ENCODE results near the gene QDPR.

The QDPR gene

GRCh38 chr4:17511950-17512795 lies at the start of gene QDPR:
QDPR (minus strand) TSS chr4:17512090; CDS start chr4:17512054, 36 bp downstream.
- peak within 1 kb of the TSS; percentile 48 for H3K27ac ChIP-seq (ENCODE audit: low read length)
- H3K4me2 ChIP-seq (ENCODE audit: insufficient read depth, low read length) = peak within 1 kb of the TSS; percentile 67
- H3K9ac ChIP-seq (ENCODE audit: low read depth, low read length) = peak within 1 kb of the TSS; percentile 69
- H4K20me1 ChIP-seq (ENCODE audit: insufficient read depth, low read length) = no peaks in the 10 kb centered on the region
- no peaks in the 10 kb centered on the region for H3K9me3 ChIP-seq (ENCODE audit: insufficient read depth, low read length, severe bottlenecking)
- peak; percentile 85 for ATAC-seq (ENCODE audit: insufficient read depth, low read depth)
- peak; percentile 70 for DNase-seq
- peaks cover under 1% of the 10 kb centered on the region; the same call in 1 of the 2 replicates for H3K36me3 ChIP-seq (ENCODE audit: insufficient read depth, low read length)
- TF ChIP-seq EZH2 (IDR thresholded peaks at IDR 0.05; ENCODE audit: borderline replicate concordance, low read depth, low read length, severe bottlenecking) = no peak
- TF ChIP-seq, protein P1, sequence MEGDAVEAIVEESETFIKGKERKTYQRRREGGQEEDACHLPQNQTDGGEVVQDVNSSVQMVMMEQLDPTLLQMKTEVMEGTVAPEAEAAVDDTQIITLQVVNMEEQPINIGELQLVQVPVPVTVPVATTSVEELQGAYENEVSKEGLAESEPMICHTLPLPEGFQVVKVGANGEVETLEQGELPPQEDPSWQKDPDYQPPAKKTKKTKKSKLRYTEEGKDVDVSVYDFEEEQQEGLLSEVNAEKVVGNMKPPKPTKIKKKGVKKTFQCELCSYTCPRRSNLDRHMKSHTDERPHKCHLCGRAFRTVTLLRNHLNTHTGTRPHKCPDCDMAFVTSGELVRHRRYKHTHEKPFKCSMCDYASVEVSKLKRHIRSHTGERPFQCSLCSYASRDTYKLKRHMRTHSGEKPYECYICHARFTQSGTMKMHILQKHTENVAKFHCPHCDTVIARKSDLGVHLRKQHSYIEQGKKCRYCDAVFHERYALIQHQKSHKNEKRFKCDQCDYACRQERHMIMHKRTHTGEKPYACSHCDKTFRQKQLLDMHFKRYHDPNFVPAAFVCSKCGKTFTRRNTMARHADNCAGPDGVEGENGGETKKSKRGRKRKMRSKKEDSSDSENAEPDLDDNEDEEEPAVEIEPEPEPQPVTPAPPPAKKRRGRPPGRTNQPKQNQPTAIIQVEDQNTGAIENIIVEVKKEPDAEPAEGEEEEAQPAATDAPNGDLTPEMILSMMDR (IDR thresholded peaks at IDR 0.05; ENCODE audit: borderline replicate concordance, extremely low read depth, low read length, poor library complexity, severe bottlenecking) = peak; percentile 56
- peaks cover 22% of the 10 kb centered on the region for H3K4me1 ChIP-seq (ENCODE audit: insufficient read depth, low read length)
- H3K4me3 ChIP-seq (ENCODE audit: low read depth in 1 of 2, low read length in 2 of 2) = peak within 1 kb of the TSS; percentile 25 to 68; a peak in 3 of 4 replicates
- H3K79me2 ChIP-seq (ENCODE audit: insufficient read depth, low read length) = peaks cover 18% of the 10 kb centered on the region; the same call in 1 of the 2 replicates
- peaks cover 6% of the 10 kb centered on the region for H3K27me3 ChIP-seq (ENCODE audit: insufficient read depth, low read length, poor library complexity)
- H2AFZ ChIP-seq (ENCODE audit: low read depth, low read length) = peak within 1 kb of the TSS; percentile 73

- Histone ChIP-seq H3K27ac (ENCODE audit: low read length) (no peak overlapping the region), H3K9ac (ENCODE audit: low read depth, low read length) (no peak overlapping the region), H3K79me2 (ENCODE audit: insufficient read depth, low read length) (no peaks in the 10 kb centered on the region), H4K20me1 (ENCODE audit: insufficient read depth, low read length) (no peaks in the 10 kb centered on the region), H2AFZ (ENCODE audit: low read depth, low read length) (no peak overlapping the region), H3K27me3 (ENCODE audit: insufficient read depth, low read length, poor library complexity) (peaks cover 8% of the 10 kb centered on the region), H3K4me3 (ENCODE audit: low read depth in 1 of 2, low read length in 2 of 2) (no peak overlapping the region), H3K36me3 (ENCODE audit: insufficient read depth, low read length) (no peaks in the 10 kb centered on the region), H3K4me1 (ENCODE audit: insufficient read depth, low read length) (no peaks in the 10 kb centered on the region), H3K4me2 (ENCODE audit: insufficient read depth, low read length) (no peak overlapping the region), H3K9me3 (ENCODE audit: insufficient read depth, low read length, severe bottlenecking) (no peaks in the 10 kb centered on the region)
- no peak for TF ChIP-seq EZH2 (IDR thresholded peaks at IDR 0.05; ENCODE audit: borderline replicate concordance, low read depth, low read length, severe bottlenecking)
- TF ChIP-seq, protein P1 (IDR thresholded peaks at IDR 0.05; ENCODE audit: borderline replicate concordance, extremely low read depth, low read length, poor library complexity, severe bottlenecking) = no peak
- DNase-seq (no peak), ATAC-seq (ENCODE audit: insufficient read depth, low read depth) (no peak)
Measured at GRCh38 chr4:17561195-17561909, 49.5 kb upstream of the QDPR start.

DNA sequence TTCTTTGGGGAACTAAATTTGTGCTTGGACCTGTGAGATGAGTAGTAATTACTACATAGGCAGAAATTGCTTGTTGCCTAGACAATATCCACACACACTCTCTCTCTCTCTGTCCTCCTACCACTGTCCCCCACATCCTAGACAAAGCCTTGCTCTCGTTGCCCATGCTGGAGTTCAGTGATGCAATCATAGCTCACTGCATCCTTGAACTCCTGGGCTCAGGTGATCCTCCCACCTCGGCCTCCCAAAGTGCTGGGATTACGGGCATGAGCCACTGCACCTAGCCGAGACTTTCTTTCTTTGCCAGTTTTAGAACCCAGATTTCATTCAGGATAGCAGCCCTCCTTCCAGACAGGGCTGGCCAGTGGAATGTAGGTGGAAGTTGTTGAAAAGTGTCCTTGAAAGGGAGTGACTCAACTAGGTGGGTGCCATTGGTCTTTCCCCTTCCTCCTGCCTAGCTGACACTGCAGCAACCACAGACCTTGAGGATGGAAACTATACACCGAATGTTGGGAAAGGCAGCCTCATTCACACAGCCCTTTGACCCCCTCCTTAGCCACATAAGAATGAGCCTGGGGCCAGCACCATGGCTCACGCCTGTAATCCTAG lies 48.3 kb upstream of the QDPR start:
- H3K36me3 ChIP-seq (ENCODE audit: insufficient read depth, low read length) = no peaks in the 10 kb centered on the region
- peaks cover 8% of the 10 kb centered on the region for H3K27me3 ChIP-seq (ENCODE audit: insufficient read depth, low read length, poor library complexity)
- no peaks in the 10 kb centered on the region for H4K20me1 ChIP-seq (ENCODE audit: insufficient read depth, low read length)
- no peak overlapping the region for H3K4me3 ChIP-seq (ENCODE audit: low read depth in 1 of 2, low read length in 2 of 2)
- no peak overlapping the region for H3K9ac ChIP-seq (ENCODE audit: low read depth, low read length)
- no peaks in the 10 kb centered on the region for H3K9me3 ChIP-seq (ENCODE audit: insufficient read depth, low read length, severe bottlenecking)
- H3K4me1 ChIP-seq (ENCODE audit: insufficient read depth, low read length) = no peaks in the 10 kb centered on the region
- TF ChIP-seq EZH2 (IDR thresholded peaks at IDR 0.05; ENCODE audit: borderline replicate concordance, low read depth, low read length, severe bottlenecking) = no peak
- TF ChIP-seq, protein P1 (IDR thresholded peaks at IDR 0.05; ENCODE audit: borderline replicate concordance, extremely low read depth, low read length, poor library complexity, severe bottlenecking) = no peak
- ATAC-seq (ENCODE audit: insufficient read depth, low read depth) = no peak
- H2AFZ ChIP-seq (ENCODE audit: low read depth, low read length) = no peak overlapping the region
- no peak overlapping the region for H3K4me2 ChIP-seq (ENCODE audit: insufficient read depth, low read length)
- H3K79me2 ChIP-seq (ENCODE audit: insufficient read depth, low read length) = no peaks in the 10 kb centered on the region
- H3K27ac ChIP-seq (ENCODE audit: low read length) = no peak overlapping the region
- no peak for DNase-seq

Data from DND-41 (cell line).